Gastroesophageal sphincter (tissue), 4 donors: Measurements from ENCODE around the gene CFAP119. TPM values are rescaled to one million over a fixed set of nuclear protein-coding genes. Genes with fewer than 3 reads are reported as not detected.

Experiments used
- ATAC-seq: fragments of 150-250 bp; one replicate; pipeline ENCODE4 v1.9.1; 2016; ENCODE audit warnings: mild to moderate bottlenecking, moderate library complexity
- H3K27ac ChIP-seq, 4 donors: fragments of 200-600 bp; sonication (generic) in 3 of 4; 1 replicate in 3 of 4; 2 replicates in 1 of 4; pipeline ENCODE4 v1.5.1; 2016 to 2019
- H3K27me3 ChIP-seq: fragments of 200-600 bp; sonication (generic); one replicate; pipeline ENCODE4 v1.5.1; 2019
- H3K36me3 ChIP-seq, 2 donors: fragments of 200-600 bp; sonication (generic); one replicate each; pipeline ENCODE4 v1.5.1; 2019; ENCODE audit warnings: control low read depth in 1 of 2
- H3K4me1 ChIP-seq, 3 donors: fragments of 200-600 bp; sonication (generic); 1 replicate in 2 of 3; 2 replicates in 1 of 3; pipeline ENCODE4 v1.5.1; 2016 to 2019; ENCODE audit warnings: control low read depth in 2 of 3
- H3K4me3 ChIP-seq, 2 donors: fragments of 200-600 bp; sonication (generic); one replicate each; pipeline ENCODE4 v1.5.1; 2019; ENCODE audit warnings: mild to moderate bottlenecking in 1 of 2, moderate library complexity in 1 of 2
- H3K9me3 ChIP-seq, 3 donors: fragments of 200-600 bp; sonication (generic); one replicate each; pipeline ENCODE4 v1.5.1; 2017 to 2019; ENCODE audit warnings: control low read depth in 2 of 3
- EP300 ChIP-seq: sonication (generic); formaldehyde crosslinking; IDR thresholded peaks from one replicate; pipeline ENCODE4 v1.6.1; 2017; ENCODE audit warnings: antibody characterized with exemption, mild to moderate bottlenecking
- POLR2A ChIP-seq, 2 donors: fragments of 450-650 bp; IDR thresholded peaks; one replicate each; pipeline ENCODE4 v1.6.1; 2017; ENCODE audit warnings: antibody characterized with exemption in 2 of 2, mild to moderate bottlenecking in 2 of 2, moderate library complexity in 1 of 2
- POLR2AphosphoS5 ChIP-seq: sonication (generic); formaldehyde crosslinking; IDR thresholded peaks from one replicate; pipeline ENCODE4 v1.6.1; 2017; ENCODE audit warnings: antibody characterized with exemption
- WGBS, 2 donors: methylation state at CpG; one replicate each; pipeline ENCODE4 v1.1.5; 2018; ENCODE audit warnings: low coverage in 1 of 2; 5-methylcytosine and 5-hydroxymethylcytosine counted together
- total RNA-seq, 4 donors: library from RNA; depleted of rRNA; stranded (reverse); fragments of >200 nt; gene quantifications; one replicate each; pipeline ENCODE4 v1.1.0, GENCODE V29; 2016
- TF ChIP-seq, protein P1 (sequence below), 4 experiments: fragments of 200-600 bp in 2 of 4; fragments of 450-650 bp in 2 of 4; sonication (generic) in 1 of 4; IDR thresholded peaks; one replicate each; pipeline ENCODE4 v1.5.1; 2017 to 2019; ENCODE audit warnings: antibody characterized with exemption in 4 of 4, mild to moderate bottlenecking in 2 of 4, moderate library complexity in 2 of 4

CFAP119 gene
- total RNA-seq, 4 donors from 2014 or later = 1.3 to 1.9 TPM; not detected in 2

DNA sequence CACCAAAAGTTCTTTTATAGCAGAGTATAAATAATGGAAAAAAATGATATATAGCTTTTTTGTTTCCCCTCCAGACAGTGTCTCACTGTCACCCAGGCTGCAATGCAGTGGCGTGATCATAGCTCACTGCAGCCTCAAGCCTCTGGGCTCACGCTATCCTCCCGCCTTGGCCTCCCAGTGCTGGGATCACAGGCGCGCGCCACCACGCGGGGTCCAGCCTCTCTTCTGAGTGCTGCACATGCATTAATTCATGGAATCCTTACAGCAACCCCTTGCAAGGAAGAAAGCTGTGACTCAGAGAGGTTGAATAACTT is 43.2 kb upstream of the CFAP119 start:
- H3K4me1 ChIP-seq = peaks cover 0 to 24% (median 11%) of the 10 kb centered on the region in 3 donors
- no peaks in the 10 kb centered on the region for H3K36me3 ChIP-seq
- TF ChIP-seq, protein P1, sequence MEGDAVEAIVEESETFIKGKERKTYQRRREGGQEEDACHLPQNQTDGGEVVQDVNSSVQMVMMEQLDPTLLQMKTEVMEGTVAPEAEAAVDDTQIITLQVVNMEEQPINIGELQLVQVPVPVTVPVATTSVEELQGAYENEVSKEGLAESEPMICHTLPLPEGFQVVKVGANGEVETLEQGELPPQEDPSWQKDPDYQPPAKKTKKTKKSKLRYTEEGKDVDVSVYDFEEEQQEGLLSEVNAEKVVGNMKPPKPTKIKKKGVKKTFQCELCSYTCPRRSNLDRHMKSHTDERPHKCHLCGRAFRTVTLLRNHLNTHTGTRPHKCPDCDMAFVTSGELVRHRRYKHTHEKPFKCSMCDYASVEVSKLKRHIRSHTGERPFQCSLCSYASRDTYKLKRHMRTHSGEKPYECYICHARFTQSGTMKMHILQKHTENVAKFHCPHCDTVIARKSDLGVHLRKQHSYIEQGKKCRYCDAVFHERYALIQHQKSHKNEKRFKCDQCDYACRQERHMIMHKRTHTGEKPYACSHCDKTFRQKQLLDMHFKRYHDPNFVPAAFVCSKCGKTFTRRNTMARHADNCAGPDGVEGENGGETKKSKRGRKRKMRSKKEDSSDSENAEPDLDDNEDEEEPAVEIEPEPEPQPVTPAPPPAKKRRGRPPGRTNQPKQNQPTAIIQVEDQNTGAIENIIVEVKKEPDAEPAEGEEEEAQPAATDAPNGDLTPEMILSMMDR (IDR thresholded peaks at IDR 0.05) = no peak
- TF ChIP-seq EP300 (no peak), POLR2A (IDR thresholded peaks at IDR 0.05) (no peak), POLR2AphosphoS5 (no peak)
- H3K27me3 ChIP-seq = no peaks in the 10 kb centered on the region
- peak overlapping the region; percentile 59 to 89 for H3K4me3 ChIP-seq
- H3K27ac ChIP-seq = peak overlapping the region in 3 of 4 donors; percentile 90 to 97 (median 93)
- ATAC-seq = no peak
- H3K9me3 ChIP-seq = no peaks in the 10 kb centered on the region
- 40 to 100% methylated on average over 1 to 3 of the region's 8 CpGs for WGBS, 2 donors

DNA sequence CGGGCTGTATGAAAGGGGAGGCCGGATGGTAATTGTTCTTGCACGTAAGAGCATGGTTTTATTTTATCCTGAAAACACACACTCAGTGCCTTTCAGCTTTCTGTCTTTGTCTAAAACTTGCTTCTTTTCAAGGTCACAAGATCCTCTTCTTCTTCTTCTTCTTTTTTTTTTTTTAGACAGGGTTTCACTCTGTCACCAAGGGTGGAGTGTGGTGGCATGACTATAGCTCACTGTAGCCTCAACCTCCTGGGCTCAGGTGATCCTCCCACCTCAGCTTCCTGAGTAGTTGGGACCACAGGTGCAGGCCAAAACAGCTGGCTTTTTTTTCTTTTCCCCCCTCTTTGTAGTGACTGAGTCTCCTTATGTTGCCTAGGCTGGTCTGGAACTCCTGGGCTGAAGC is 41.1 kb upstream of the CFAP119 start:
- Histone ChIP-seq H3K27ac (no peak overlapping the region), H3K27me3 (no peaks in the 10 kb centered on the region), H3K9me3 (no peaks in the 10 kb centered on the region), H3K36me3 (no peaks in the 10 kb centered on the region), H3K4me1 (peaks cover 0 to 24% (median 11%) of the 10 kb centered on the region in 3 donors), H3K4me3 (no peak overlapping the region)
- TF ChIP-seq POLR2A (IDR thresholded peaks at IDR 0.05) (no peak), POLR2AphosphoS5 (no peak)
- TF ChIP-seq, protein P1 (IDR thresholded peaks at IDR 0.05) = no peak
- no peak for ATAC-seq
- WGBS, 2 donors = 44 to 57% methylated on average over 3 of the region's 3 CpGs

DNA sequence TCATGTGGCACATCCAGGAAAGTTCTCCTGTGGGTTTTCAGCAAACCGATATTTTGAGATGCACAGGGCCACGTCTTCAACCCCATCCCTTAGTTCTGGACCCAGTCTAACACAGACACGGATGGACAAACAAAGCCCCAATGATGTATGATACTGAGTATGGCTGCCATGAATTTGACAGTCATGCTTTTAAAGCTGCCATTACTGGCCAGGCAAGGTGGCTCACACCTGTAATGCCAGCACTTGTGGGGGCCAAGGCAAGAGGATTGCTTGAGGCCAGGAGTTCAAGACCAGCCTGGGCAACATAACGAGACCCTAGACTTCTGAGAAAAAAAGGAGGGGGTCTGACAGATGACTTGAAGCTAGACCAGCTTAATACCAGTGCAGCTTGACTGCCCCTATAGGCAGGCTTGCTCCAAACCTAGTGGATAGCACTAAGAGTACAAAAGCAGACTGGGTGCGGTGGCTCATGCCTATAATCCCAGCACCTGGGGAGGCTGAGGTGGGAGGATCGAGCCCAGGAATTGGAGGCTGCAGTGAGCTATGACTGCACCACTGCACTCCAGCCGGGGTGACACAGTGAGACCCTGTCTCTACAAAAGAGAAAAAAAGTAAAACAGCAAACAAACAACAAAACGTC is 35.9 kb upstream of the CFAP119 start:
- Histone ChIP-seq H3K27ac (no peak overlapping the region), H3K36me3 (no peaks in the 10 kb centered on the region), H3K4me3 (no peak overlapping the region), H3K27me3 (no peaks in the 10 kb centered on the region), H3K9me3 (no peaks in the 10 kb centered on the region), H3K4me1 (no peaks in the 10 kb centered on the region)
- no peak for TF ChIP-seq POLR2A (IDR thresholded peaks at IDR 0.05)
- TF ChIP-seq, protein P1 (IDR thresholded peaks at IDR 0.05) = no peak
- no peak for TF ChIP-seq POLR2AphosphoS5
- no peak for TF ChIP-seq EP300
- WGBS, 2 donors = 69 to 72% methylated on average over 3 to 4 of the region's 8 CpGs
- ATAC-seq = no peak

DNA sequence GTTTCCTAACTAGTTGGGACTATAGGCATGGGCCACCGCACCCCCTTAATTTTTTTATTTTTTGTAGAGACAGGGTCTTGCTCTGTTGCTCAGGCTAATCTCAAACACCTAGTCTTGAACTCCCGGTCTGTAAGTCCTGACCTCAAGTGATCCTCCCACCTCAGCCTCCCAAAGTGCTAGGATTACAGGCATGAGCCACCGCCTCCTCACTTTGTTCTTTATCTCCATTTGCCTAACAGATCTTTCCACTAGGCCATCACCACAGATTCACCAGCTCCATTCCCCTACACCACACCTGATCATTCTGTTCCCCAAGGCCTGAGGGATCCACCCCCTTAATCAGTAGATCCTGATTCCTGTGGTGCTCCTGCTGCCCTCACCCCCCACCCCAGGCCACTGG is 32.8 kb upstream of the CFAP119 start:
- H3K36me3 ChIP-seq = no peaks in the 10 kb centered on the region

More for the DNA sequence above, 32.8 kb upstream of the CFAP119 start:
- Histone ChIP-seq H3K4me3 (no peak overlapping the region), H3K27me3 (no peaks in the 10 kb centered on the region), H3K9me3 (no peaks in the 10 kb centered on the region), H3K4me1 (no peaks in the 10 kb centered on the region), H3K27ac (no peak overlapping the region)
- 86% methylated on average over 3 of the region's 3 CpGs; no CpG with 5 or more reads in 1 of the 2 donors for WGBS, 2 donors
- no peak for ATAC-seq
- no peak for TF ChIP-seq POLR2AphosphoS5
- no peak for TF ChIP-seq EP300
- TF ChIP-seq POLR2A (IDR thresholded peaks at IDR 0.05) = no peak
- TF ChIP-seq, protein P1 (IDR thresholded peaks at IDR 0.05) = no peak
